DMS79 treated with DMSO at 0.1 percent for 48 hours (cell line): Measurements from ENCODE around the gene POC1B.

ENCODE experiments used
- DNase-seq: peaks from one replicate; lab custom pipeline; 2025; lab: John Stamatoyannopoulos, UW

POC1B gene

DNA sequence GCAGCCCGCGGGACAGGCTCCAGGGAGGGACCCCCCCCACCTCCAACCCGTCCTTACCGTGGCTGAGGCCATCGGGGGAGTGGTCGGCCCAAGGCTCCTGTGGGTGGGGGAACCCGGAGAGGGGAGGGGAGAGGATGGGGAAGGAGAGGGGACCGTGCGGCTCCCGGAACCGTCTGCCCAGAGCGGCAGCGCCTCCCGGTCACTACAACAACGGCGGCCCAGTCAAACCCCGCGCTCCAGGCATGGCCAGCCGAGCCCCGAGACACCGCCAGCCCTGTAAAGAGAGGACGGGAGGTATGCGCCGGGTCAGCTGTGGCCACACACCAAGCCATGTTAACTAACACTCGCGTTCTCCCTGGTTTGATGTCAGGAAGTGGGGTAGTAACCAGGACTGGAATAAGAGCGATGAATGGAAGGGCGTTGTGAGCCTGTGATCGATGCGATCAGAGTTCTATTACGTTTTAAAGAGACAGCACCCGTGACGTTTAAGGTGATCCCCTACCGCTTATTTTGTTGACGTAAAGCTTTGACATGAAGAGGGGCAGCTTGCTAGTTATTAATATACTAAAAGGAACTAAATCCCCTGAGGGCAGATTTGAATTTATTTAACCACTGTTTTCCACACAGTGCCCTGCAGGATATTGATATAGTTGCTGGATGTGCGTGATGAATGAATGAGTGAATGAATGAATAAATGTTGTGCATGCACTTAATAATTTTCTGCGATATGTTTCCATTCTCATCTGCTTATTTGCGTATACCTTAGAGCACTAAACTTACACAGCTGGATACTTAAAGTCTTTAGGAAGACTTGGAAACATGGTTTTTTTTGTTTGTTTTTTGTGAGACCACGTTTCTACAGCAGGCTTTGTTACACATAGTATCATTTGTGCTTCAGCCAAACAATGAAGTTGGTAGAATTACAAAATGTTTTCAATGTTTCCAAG is at the start of gene POC1B:
POC1B (minus strand) TSS at position 224 of the 947 bp plus-strand sequence; CDS start at position 72, 152 bp downstream.
- peak; percentile 85 for DNase-seq

DNA sequence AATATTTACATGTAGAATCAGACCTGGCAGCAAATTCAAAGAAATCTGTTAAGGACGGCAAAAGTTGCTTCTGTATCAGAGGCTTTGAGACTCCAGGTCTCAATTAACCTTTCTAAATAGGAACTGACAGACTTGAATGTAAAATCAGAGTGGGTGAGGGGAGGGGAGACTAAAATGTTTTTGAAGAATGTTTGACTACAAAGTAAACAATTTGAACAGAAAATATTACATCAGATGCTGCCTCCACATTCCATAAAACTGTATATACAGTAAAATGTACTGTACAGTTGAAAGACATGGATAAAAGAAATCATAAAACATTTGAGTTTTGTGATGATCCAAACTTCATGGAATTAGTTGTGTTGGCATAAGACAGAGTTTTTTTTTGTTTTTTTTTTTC is 49.5 kb upstream of the POC1B start:
- no peak for DNase-seq

GRCh38 chr12:89574736-89575208 is 48.9 kb upstream of the POC1B start:
- no peak for DNase-seq

- DNase-seq: no peak
These were observed 47.4 kb upstream of the POC1B start for GRCh38 chr12:89573051-89573810.

- no peak for DNase-seq
These were observed 45.8 kb upstream of the POC1B start for GRCh38 chr12:89571491-89572195.

GRCh38 chr12:89568484-89568883 is 42.6 kb upstream of the POC1B start:
- no peak for DNase-seq

DNA sequence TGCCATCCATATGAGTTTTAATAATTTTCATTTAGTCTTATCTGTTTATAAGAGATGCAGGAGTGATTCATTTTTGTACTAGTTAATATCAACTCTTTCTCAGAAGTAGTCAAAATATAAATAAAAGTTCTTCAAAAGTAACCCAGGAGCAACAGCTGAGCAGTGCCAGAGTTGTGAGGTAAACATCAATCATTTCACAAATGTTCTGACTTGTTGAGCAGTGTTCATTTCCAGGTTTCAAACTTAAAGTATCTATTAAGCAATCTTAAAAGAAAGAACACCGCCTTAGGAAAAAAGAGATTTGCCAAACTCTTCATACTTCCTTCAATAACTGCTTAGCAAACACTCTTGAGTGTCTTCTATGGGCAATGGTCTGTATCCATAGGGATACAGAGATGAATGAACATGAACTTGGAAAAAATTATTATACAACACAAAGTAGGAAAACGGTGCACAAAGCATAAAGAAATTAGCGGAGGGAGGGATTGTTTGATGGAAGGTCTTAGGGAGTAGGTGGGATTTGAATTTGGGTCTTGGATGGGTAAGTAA is 41.9 kb upstream of the POC1B start:
- no peak for DNase-seq

DNA sequence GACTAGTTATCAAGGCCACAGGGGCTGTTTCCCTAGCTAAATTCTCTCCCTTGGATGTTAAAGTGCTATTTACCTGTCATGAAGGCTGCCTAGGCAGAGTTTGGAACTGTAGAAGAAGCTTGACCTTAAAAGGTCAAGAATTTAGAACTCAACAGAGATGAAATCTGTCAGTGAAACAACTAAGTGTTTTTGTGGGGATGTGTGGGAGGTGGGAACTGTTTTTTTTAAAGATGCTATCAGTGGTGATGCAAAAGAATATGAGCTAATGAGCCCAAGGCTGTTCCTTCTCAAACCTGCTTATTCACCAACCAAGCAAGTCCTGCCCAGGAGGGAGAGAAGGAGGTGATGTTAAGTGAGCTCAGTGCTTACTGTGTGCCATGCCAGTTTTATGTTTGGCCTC is 40.8 kb upstream of the POC1B start:
- no peak for DNase-seq

DNA sequence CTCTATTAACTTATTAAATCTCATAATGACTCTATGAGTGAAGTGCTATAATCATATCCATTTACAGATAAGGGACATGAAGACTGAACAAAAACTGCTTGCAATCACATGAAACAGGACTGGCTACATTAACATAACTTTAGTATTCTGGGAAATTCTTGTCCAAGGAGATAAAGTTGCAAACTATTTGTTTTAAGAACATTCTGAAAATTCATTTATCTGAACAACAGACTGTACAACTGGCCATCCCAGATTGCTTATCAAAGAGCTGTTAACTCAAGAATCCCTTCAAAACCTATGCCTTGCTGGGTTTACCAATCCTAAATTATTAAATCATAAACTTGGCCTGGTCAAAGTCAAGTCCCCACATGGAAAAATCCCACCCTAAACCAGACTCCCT is 39.2 kb upstream of the POC1B start:
- DNase-seq: no peak

- no peak for DNase-seq
These were observed 33.9 kb upstream of the POC1B start for GRCh38 chr12:89559753-89560152.

DNA sequence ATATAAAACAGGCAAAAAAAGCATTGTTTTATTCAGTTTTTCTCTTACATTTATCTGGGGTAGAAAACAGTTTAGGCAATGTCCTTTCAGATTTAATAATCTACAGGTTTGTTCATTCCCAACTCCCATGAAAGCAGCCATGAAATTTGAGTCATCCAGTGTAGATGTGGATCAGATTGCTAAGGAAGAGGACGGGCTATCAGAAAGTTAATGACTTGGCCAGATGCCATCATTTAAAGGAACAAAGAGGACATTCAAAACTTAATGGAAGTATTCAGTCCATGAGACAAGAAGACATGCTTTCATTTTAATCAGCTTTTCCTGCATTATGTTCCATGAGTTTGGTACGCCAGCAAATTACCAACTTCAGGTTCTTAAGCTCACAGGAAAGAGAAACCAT is 31.1 kb upstream of the POC1B start:
- DNase-seq: no peak

DNA sequence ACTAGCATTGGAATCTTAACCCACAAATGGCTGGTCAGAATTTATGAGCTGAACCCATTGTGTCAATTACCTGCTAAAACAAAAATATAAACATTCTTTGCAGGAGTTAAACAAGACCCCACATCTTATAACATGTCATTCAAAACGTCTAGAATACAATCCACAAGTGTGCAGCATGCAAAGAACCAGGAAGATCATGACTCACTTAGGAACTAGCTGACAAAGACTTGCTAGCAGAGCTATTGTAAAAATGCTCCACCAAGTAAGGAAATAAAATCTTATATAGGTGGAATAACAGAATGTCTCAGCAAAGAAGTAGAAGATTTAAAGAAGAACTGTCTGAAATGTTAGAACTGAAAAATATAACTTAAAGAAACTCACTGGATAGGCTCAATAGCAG is 26.5 kb upstream of the POC1B start:
- DNase-seq: no peak

DNA sequence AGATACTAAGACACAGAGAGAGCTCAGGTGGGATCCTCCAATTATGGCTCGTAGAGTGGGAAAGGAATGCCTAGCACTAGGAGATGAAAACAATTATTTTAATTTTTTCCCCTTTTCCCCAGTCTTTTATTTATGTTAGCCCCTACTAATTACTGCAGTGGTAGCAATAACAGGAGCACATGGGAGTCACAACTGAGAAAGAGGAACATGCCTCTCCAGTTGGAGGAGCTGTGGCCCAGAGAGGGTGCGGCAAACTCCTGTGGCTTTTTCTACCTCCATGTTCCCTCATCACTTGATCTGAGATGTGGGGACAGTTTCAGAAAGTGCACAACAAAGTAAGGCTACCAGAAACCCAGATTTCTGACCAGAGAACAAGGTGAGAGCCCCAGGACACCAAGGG is 25.9 kb upstream of the POC1B start:
- no peak for DNase-seq

DNA sequence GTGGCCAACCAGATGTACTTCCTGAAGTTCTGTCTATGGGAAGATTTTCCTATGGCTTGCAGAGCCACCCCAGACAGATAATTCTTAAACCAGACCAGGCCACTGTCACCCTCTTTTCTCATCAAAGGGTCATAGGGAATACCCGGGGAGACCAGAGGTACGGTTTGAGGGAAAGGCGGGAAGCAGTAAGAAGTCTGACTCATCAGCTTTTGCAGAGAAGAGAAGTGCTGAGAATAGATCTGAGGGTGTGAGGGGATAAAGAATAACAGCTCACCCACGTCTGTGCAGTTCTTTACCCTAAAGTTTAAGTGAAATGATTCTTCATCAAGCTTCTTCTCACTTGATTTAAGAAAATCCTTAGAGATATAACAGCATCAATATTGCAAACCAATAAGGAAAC is 21.3 kb upstream of the POC1B start:
- no peak for DNase-seq

DNA sequence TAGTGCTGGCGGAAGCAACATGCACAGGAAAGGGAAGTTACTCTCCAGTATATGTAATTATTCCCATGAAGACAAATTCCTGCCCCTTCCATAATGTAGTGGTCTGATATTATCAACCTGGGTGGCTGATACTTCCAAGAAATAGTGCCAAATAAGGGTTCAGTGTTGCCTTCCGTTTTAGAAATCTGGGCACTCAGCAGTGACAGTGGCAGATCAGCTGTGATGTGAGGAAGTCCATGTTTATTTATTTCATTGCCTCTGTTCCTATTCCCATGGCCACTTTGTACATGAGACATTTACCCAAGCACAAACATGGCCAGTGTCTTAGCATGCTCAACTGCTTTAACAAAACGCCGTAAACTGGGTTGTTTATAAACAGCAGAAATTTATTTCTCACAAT is 20.3 kb upstream of the POC1B start:
- no peak for DNase-seq

DNA sequence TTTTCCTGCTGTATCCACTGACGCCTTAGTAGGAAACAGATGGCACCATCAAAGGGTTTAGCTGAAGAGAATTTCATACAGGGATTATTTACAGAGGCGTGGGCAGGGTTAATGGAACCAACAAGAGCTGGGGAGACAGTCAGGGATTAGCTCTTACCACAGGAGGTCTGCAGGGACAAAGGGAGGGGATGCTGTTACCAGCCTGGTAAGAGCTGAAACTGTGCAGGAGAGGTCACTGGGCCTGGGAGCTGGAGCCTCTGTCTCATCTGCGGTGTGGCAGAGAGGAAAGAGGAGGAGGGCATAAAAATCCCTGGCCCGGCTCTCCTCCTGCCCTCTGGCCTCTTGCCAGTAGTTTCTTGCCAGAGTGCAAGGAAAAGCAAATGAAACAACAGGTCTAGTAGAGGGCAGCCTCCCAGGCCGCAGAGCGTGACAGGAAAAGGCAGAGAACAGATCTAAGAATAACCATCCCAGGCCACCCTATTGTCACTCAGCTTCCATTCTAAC is 18.9 kb upstream of the POC1B start:
- DNase-seq: peak; percentile 51

- no peak for DNase-seq
These were observed 18.2 kb upstream of the POC1B start for GRCh38 chr12:89544022-89544421.

DNA sequence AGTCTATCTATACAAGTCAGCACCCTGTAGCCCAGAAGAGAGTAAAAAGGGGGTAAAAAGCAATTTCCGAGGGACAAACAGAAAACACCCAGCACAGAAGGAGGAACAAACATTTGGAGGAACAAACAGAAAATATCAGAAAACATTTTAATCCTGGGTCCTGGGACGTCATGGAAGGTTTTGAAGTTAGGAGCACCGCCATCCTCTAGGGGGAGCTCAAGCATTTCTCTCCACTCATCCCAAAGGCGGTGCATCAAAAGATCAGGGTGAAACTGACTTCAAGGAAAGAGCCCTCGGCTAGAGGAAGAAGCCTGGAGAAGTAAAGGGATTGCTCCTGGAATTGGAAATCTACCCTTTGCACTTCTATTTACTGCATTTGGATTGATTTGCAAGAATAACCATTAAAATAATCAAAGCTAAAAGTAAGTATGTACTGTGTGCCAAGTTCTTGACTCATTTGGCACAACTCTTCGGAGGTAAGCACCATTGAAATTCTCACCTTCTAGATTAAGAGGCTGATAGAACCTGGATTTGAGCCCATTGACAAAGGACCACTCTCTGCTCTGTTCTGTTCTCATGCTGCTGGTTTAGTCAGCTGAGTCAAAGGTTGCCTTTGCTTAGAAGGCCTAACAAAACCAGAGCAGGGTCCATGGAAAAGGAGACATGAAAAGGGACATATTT is 17.2 kb upstream of the POC1B start:
- DNase-seq: peak; percentile 59

DNA sequence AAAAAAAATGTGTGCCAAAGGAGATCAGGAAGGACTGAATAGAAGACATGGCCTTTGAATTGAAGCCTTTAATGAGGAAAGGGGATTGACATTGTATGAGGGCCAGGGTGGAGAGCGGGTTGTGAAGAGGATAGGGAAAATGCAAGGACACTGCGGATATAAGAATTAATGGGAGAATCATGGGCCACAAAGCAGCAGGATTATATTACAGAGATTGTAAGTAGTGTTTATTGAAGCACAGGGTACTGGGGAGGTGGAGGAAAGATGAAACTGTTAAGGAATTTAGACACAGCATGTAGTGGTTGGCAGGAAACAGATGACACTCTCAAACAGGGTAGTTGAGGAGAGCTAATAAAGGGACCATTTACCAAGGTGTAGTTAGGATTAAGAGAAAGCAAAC is 16.4 kb upstream of the POC1B start:
- no peak for DNase-seq

GRCh38 chr12:89540586-89540985 is 14.7 kb upstream of the POC1B start:
- DNase-seq: no peak
